GM19099 (cell line): Measurements from ENCODE around the gene IL17B.

Experiments
- POLR2A ChIP-seq: IDR thresholded peaks from 3 replicates; pipeline ENCODE4 v1.6.1; 2011; ENCODE audit warnings: low read depth; ENCODE audit not compliant: insufficient read length; ENCODE audit errors: extremely low read depth

Gene IL17B

DNA sequence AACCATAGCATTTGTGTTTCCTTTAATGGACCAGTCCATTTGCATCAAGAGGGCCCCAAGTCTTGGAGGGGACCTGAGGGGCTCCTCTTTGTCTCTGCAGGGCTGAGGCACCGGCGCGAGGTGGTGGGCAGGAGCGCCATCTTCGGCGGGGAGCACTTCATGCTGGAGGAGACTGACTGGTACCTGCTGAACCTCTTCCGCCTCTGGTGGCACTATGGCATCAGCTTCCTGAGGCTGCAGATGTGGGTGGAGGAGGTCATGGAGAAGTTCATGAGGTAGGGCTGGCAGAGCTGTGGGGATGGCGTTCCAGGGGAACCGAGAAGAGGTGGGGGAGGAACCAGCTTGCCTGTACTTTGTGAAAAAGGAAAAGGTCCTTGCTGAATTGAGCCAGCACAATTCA is 15.2 kb downstream of the IL17B start:
- no peak for TF ChIP-seq POLR2A

DNA sequence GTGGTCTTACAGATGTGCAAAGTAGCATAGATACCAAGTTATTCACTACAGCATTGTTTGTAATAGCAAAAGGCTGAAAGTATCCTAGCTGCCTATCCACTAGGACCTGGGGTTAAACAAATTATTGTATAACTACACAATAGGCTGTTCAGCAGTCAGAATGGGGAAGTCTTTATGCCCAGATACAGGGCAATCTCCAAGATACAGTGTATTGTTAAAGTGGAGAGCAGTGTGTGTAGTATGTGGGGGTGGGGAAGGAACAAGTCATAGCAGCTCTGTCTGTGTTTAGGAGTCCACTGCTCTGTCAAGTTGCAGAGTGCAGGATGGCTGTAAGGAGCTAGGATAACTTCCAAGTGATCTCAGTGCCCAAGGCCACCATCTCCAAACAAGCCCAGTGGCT is 15.7 kb downstream of the IL17B start:
- no peak for TF ChIP-seq POLR2A

DNA sequence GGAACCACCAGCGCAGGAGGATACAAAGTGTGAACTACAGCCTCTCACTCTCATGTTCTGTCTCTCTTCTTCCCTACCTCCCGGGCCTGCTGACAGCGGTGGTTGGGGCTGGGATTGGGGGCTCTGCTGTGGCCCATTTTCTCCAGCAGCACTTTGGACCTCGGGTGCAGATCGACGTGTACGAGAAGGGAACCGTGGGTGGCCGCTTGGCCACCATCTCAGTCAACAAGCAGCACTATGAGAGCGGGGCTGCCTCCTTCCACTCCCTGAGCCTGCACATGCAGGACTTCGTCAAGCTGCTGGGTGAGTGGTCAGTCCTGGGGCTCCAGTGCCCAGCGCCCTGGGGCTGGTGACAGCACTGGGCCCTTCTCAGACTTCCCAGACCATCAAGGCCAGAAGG is 16.6 kb downstream of the IL17B start:
- no peak for TF ChIP-seq POLR2A

DNA sequence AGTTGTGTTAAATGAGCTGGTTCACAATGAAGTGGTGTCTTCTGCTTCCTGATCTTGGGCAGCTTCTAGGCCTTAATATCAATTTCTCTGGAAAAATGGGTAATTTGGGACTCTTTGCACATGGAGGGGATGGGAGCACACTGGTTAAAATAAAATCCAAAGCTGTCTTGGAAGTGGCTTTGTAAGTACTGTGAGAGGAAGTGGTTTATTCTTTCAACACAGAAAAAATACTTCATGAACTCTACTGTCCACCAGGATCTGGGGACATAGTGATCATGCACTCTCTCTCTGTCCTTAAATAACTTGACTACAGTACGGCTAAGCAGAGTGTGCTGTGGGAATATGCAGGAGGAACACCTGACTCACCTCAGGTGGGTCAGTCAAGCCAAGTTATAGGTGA is 18.8 kb downstream of the IL17B start:
- TF ChIP-seq POLR2A: no peak

DNA sequence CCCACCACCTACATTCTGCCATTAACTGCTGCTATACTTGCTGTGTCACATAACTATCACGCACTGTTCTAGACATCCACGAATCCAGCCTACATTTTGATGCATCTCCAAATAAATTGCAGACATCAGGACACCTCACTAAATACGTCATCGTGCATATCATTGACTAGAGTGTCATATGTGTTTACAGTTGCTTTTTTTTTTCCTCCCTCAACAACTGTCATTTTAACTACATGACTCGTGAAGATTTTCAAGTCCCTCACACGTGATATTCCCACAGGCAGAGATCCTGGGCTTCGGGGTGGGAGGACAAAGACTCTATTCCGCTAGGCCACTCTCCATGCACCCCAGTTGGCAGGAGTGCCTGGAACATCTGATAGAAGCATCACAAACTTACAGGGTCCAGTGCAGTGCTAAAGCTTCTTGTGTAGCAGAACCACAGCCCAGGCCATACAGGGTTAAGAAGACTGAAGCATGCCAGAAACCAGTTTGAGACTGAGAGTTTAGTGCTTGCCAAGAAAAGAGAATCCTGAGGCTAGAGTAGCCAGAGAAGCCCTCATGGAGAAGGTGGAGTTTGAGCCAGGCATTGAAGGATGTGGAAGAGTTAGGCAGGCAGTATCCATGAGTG is 20.1 kb downstream of the IL17B start:
- TF ChIP-seq POLR2A: no peak

DNA sequence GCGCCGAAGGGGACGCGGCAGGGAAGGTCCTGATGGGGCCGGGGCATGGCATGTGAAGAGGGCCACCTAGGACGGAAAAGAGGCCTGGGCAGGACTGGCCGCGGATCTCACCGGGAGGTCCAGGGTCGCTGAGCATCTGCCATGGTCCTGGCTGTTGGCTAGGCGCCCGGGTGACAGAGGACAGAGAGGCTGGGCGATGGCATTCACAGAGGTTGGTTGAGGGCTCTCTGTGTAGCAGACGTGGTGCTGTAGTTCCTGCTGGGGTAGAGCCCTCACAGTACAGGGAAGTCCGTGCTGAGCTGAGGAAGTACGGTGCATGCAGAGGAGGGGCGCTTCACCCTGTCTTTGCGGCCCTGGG is 20.8 kb downstream of the IL17B start:
- TF ChIP-seq POLR2A: no peak

DNA sequence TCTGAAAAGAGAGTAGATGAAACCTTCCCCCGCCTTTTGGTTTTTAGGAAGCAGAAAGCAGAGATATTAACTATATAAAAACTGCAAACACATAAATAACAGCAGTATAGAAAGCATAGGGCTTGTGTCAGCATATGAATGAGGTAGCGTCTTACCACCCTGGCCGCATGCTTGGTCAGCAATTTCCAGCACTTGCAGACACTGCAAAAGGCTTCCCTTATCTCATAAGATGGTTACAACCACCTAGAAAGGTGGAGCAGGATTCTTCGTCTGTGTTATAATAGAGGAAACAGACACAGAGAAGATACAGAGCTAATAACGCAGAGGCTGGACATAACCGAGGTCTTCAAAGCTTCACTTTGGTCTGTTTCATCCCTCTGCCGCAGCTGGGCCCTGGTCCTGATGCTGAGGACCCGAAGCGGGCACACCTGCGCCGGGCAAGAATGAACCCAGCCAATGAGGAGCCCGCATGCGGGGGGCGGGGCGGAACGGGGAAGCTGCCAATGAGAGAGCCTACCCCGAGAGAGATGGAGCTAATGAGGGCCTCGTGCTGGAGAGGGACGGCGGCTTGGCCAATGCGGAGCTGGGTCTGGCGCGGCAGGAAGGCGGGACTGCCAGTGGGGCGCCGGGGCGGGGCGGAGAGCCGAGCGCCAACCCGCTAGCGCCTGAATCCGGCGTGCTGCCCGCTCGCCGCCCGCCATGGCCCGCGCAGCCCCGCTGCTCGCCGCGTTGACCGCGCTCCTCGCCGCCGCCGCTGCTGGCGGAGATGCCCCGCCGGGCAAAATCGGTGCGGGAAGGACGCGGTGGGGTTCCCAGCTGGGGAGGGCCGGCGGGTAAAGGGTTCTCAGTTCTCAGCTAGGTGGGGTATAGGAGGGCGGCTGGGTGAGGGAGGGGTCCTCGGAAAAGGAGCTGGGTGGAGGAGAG is 21.5 kb downstream of the IL17B start, which contains the start of gene PCYOX1L:
Gene PCYOX1L, plus strand, starts transcription at position 677 of the 924 bp plus-strand sequence. Its CDS starts 23 bp downstream, at position 700.
- peak; percentile 81 for TF ChIP-seq POLR2A

DNA sequence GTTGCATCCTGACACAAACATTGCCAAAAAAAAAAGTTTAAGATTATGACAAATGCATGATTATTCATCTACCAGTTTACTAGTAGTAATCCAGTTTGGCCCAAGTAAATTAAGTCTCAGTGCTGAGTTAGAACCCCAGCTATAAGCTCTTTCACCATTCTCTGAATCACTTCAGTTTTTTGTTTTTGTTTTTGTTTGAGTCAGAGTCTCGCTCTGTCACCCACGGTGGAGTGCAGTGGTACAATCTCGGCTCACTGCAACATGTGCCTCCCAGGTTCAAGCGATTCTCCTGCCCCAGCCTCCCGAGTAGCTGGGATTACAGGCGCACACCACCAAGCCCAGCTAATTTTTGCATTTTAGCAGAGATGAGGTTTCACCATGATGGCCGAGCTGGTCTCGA is 22.7 kb downstream of the IL17B start:
- TF ChIP-seq POLR2A: no peak

DNA sequence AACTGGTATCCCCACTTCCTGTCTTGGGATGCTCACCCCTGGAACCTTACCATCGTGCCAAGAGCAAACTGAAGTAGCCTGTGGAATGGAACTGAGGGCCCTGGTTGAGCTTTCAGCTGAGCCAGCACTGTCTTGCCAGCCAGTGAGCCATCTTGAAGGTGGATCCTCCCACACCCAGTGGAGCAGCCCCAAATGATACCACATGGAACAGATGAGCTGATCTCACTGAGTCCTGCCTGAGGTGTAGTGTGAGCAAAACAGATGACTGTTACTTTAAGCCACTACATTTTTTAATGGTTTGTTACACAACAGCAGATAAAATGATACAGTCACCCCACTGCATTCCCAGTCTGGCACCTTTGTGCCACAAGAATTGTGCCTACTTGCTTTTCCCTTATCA is 23.4 kb downstream of the IL17B start:
- TF ChIP-seq POLR2A: no peak

DNA sequence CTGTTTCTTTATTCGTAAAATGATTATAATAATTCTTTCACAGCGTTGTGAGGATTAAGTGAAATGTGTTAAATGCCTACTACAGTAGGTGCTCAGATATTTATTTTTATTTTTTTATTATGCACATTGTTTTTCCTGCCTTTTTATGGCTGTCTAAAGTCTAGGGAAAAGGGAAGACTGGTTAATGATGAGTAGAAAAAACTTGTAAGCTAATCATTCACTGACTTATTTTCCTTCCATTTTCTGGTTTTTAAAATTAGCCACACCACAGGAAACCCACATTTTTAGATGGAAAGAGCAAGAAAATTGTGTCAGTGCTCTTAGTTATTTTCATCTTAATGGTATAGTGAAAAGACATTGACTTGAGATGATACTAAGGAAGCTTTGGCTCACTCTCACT is 25.2 kb downstream of the IL17B start:
- TF ChIP-seq POLR2A: no peak

DNA sequence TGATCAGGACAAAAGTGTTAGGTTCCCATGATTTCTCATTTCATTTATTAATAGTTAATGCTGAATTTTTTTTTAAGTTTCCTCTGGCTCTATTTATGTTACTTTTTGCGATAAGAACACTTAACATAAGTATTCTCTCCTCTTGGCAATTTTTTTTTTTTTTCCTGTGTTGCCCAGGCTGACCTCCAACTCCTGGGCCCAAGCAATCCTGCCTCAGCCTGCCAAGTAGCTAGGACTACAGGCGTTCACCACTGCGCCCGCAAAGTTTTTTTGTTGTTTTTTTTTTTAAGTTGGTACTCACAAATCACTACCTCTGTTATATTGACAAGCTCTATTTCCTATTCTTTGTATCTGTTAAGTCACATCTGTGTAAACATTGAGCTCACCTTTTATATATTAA is 26.9 kb downstream of the IL17B start:
- TF ChIP-seq POLR2A: no peak

DNA sequence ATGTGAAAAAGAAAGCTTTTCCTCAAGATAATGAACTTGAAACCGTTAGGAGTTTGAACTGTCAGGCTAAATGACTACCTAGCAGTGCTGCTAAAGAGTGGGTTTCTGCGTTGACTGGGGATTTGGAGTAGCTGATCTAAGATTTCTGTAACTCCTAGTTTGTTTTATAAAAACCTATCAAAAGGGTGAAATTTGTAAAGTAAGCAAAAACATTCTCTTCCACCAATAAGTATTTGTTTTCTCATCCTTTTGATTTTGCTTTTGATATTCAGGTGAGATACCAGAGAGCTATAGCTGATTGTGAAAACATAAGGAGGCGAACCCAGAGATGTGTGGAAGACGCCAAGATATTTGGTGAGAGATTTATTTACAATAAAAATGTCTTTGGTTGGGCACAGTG is 29.7 kb downstream of the IL17B start:
- TF ChIP-seq POLR2A: no peak

DNA sequence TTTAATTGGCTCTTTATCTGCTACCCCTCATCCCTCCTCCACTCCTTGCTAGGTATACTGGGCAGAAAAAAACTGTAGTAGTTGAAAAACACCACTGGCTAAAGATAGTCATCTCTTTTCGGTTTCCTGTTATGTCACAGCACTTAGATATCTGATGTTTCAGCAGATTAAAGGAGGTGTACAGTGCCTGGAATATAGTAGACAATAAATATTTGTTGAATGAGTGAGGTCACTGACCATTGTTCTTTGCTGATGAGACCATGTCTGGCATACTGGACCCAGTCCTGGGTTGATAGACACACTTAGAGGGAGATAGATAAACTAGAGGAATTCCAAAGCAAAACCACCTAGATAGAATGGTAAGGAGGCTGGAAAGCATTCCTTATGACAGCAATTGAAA is 30.6 kb downstream of the IL17B start:
- TF ChIP-seq POLR2A: no peak

DNA sequence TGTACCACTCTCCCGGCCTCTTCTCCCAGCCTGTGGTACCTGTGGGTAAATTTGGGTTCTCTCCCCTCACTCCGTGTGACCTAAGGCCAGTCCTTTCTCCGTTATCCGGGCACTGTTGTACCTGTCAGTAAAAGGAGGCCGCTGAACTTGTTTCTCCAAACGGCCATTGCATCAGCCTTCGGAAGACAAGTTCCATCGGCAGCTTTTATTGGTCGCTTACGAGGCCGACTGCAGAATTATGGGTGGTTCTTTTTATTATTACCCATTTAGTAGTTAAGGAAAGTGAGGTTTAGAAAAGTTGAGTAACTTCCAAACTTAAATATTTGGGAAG is 33.2 kb downstream of the IL17B start:
- TF ChIP-seq POLR2A: no peak

DNA sequence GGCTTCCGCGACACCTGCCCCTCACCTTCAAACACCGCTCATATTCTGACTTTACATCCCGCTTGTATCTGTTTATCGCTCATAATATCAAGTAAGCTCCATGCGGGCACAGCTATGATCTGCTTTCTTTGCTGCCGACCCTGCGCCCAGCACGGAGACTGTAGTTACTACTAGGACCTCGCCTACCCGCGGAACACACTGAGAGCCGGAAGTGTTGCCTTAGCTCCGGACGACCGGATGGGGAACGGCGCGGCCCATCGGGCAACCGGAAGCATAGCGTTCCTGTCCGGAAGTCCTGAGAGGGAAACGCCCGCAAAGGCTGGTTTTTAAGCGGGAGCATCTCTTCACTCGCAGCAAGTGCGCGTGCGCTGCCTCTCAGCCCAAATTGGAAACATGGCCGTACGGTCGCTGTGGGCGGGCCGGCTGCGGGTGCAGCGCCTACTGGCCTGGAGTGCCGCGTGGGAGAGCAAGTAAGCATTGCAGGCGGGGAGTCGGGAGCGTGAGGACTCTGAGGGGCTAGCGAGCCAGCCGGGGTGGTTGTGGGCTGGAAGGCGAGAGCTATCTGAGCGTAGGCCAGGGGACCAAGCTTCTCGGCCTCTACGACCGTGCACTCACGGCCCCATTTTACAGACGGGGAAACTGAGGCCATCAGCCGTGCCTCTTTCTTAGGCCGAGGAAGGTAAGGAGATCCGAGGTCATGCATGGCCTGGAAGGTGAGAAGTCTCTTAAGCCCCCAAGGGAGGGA is 33.8 kb downstream of the IL17B start, which contains the start of gene GRPEL2:
Gene GRPEL2, plus strand, starts transcription at position 353 of the 745 bp plus-strand sequence. Its CDS starts 41 bp downstream, at position 394.
- TF ChIP-seq POLR2A: peak; percentile 88

DNA sequence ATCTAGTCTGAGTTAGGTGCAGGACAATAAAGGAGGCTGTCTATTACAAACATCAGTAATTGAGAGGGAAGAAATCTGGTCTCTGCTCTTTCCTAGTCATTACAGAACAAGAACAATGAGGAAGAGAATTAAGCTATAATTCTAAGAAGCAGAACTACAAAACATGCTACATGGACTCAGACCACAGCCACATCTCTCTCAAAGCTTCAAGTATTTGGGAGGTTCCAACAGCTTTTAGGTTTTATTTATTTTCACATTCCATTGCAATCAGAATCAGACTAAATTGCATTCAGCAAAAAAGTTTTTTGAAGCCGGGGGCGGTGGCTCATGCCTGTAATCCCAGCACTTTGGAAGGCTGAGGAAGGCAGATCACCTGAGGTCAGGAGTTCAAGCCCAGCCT is 34.9 kb downstream of the IL17B start:
- no peak for TF ChIP-seq POLR2A

DNA sequence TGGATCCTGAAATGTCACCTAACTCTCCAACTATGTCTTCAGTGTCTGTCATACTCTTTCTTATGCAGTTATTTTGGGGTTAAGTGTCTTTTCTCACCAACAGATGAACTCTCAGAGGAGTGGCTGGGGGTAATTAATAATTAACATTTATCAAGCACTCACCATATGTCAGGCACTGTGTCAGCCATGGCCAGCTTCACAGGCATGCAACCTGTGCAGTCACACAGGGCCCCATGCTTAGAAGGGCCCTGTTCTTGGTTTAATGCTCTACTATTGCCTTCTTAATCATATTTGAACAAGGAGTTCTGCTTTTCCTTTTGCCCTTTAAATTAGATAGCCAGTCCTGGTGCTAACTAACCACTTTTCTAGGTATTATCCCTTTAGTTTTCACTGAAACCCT is 37.2 kb downstream of the IL17B start:
- no peak for TF ChIP-seq POLR2A

DNA sequence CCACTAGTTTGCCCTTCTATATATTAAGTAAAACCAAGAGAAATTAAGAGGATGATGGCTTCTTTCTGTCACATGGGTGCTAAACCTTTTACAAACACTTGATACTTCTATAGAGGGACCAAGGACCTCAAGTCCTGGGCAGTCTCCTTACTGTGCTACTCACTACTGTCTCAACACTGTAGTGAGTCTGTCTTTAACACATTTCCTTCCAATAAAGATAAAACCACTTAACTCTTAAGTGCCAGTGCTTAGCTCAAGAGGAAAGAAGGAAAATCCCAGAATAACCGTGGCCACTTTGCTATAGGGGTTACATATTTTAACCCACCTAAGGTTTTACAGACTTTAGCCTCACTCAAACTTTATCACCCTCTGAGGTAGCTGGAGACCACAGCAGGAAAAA is 38.2 kb downstream of the IL17B start:
- no peak for TF ChIP-seq POLR2A
